Fibroblast of pulmonary artery (primary cell): ENCODE data around the gene GATA5.

Source experiments
- DNase-seq: peaks from one replicate; pipeline ENCODE4 v3.0.0-alpha.2; 2010; ENCODE audit warnings: low read depth
- H3K4me3 ChIP-seq: replicated peaks from 2 replicates; pipeline ENCODE4 v1.5.1; 2011; ENCODE audit warnings: low read depth, mild to moderate bottlenecking, control low read depth, low read length, moderate library complexity
- CTCF ChIP-seq: IDR thresholded peaks from 2 replicates; pipeline ENCODE4 v1.5.1; 2011; ENCODE audit warnings: mild to moderate bottlenecking, control low read depth, low read length, inconsistent platforms; ENCODE audit errors: missing control alignments

The GATA5 gene

GRCh38 chr20:62506087-62506486 lies 30.3 kb upstream of the GATA5 start:
- H3K4me3 ChIP-seq, result no peak overlapping the region
- no peak for DNase-seq
- no peak for TF ChIP-seq CTCF

GRCh38 chr20:62505337-62506045 lies 29.7 kb upstream of the GATA5 start:
- no peak for DNase-seq
- TF ChIP-seq CTCF, result no peak
- H3K4me3 ChIP-seq, result no peak overlapping the region

GRCh38 chr20:62504323-62504722 lies 28.5 kb upstream of the GATA5 start:
- no peak for TF ChIP-seq CTCF
- DNase-seq, result no peak
- H3K4me3 ChIP-seq, result no peak overlapping the region

GRCh38 chr20:62503401-62504178 lies 27.8 kb upstream of the GATA5 start:
- TF ChIP-seq CTCF, result no peak
- no peak overlapping the region for H3K4me3 ChIP-seq
- no peak for DNase-seq

- H3K4me3 ChIP-seq, result no peak overlapping the region
- DNase-seq, result no peak
- TF ChIP-seq CTCF, result no peak
Measured at GRCh38 chr20:62502496-62503095, 26.8 kb upstream of the GATA5 start.

GRCh38 chr20:62501801-62502495 lies 26.2 kb upstream of the GATA5 start:
- H3K4me3 ChIP-seq, result no peak overlapping the region
- peak; percentile 79 for DNase-seq

More at GRCh38 chr20:62501801-62502495, 26.2 kb upstream of the GATA5 start:
- TF ChIP-seq CTCF, result no peak
